ENCODE data around the gene TBRG4.

The TBRG4 gene

GRCh38 chr7:45138433-45139267 is 27.2 kb upstream of the TBRG4 start:
- H3K4me1 ChIP-seq (ENCODE audit: control insufficient read depth in 1 of 2, insufficient read depth in 1 of 2, low read depth in 1 of 2, low read length in 1 of 2) = no peaks in the 10 kb centered on the region
- no peaks in the 10 kb centered on the region for H3K27me3 ChIP-seq
- no peak overlapping the region for H3K27ac ChIP-seq
- no peak for TF ChIP-seq CTCF (IDR thresholded peaks at IDR 0.05)
- no peak overlapping the region for H3K4me3 ChIP-seq (ENCODE audit: low read depth in 1 of 2, low read length in 1 of 2)
- H3K36me3 ChIP-seq = no peaks in the 10 kb centered on the region
- H3K9me3 ChIP-seq = no peaks in the 10 kb centered on the region

- H3K36me3 ChIP-seq = no peaks in the 10 kb centered on the region
- H3K4me1 ChIP-seq (ENCODE audit: control insufficient read depth in 1 of 2, insufficient read depth in 1 of 2, low read depth in 1 of 2, low read length in 1 of 2) = no peaks in the 10 kb centered on the region
- no peak overlapping the region for H3K27ac ChIP-seq
- H3K9me3 ChIP-seq = no peaks in the 10 kb centered on the region
- H3K27me3 ChIP-seq = no peaks in the 10 kb centered on the region
- H3K4me3 ChIP-seq (ENCODE audit: low read depth in 1 of 2, low read length in 1 of 2) = no peak overlapping the region
- TF ChIP-seq CTCF (IDR thresholded peaks at IDR 0.05) = peak; percentile 88
These were observed 24.9 kb upstream of the TBRG4 start for GRCh38 chr7:45136106-45137060.

DNA sequence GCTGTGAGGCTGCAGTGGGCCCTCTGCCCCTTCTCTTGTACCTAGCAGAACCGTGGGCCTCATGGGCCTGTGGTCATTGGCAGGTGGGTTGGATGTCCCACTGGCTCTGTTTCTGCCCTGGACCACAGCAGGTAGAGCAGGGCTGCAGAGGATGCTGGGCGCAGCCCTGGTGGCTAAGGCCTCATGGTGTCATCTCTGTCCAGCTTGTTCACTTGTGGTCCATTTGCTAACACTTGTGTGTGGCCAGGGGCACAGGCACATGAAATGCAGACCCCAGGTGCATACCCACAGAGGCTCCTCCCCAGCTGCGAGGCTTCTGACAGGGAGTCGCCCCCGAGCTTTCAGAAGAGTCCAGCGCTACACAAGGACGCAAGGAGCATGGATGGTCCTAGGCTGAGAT is 22.4 kb upstream of the TBRG4 start:
- TF ChIP-seq CTCF (IDR thresholded peaks at IDR 0.05) = no peak
- Histone ChIP-seq H3K36me3 (no peaks in the 10 kb centered on the region), H3K9me3 (no peaks in the 10 kb centered on the region), H3K27me3 (no peaks in the 10 kb centered on the region), H3K4me1 (ENCODE audit: control insufficient read depth in 1 of 2, insufficient read depth in 1 of 2, low read depth in 1 of 2, low read length in 1 of 2) (no peaks in the 10 kb centered on the region), H3K4me3 (ENCODE audit: low read depth in 1 of 2, low read length in 1 of 2) (no peak overlapping the region), H3K27ac (no peak overlapping the region)

GRCh38 chr7:45133352-45133751 is 21.9 kb upstream of the TBRG4 start:
- H3K4me1 ChIP-seq (ENCODE audit: control insufficient read depth in 1 of 2, insufficient read depth in 1 of 2, low read depth in 1 of 2, low read length in 1 of 2) = no peaks in the 10 kb centered on the region
- TF ChIP-seq CTCF (IDR thresholded peaks at IDR 0.05) = no peak
- H3K4me3 ChIP-seq (ENCODE audit: low read depth in 1 of 2, low read length in 1 of 2) = no peak overlapping the region
- H3K27ac ChIP-seq = no peak overlapping the region
- H3K27me3 ChIP-seq = no peaks in the 10 kb centered on the region
- no peaks in the 10 kb centered on the region for H3K36me3 ChIP-seq
- no peaks in the 10 kb centered on the region for H3K9me3 ChIP-seq

DNA sequence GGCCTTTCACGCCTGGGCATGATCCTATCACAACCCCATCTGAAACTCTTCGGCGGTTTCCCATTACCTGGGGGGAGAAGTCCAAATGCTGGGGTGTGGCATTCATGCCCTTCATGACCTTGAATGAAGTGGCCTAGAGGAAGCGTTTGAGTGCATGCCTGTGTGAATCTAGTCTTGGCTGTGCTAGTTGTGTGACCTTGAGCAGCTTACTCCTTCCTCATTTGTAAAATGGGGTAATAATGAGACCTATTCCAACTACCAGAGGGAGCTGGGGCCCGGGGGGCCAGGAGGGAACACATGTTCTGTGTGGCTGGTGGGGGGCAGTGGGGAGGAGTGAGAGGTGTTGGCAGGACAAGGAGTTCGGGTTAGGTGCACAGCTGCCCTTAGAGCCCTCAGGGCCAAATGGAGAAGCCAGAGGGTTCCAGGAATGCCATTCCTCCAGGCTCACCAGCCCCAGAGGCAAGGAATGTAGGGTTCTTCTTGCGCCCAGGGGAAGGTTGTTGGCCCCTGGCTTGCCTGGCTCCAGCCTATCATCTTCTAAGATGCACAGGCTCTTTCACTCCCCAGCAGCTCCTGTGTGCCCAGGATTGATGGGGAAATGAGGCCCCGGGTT is 21.3 kb upstream of the TBRG4 start:
- H3K27me3 ChIP-seq = no peaks in the 10 kb centered on the region
- no peak overlapping the region for H3K27ac ChIP-seq
- H3K36me3 ChIP-seq = no peaks in the 10 kb centered on the region
- no peaks in the 10 kb centered on the region for H3K4me1 ChIP-seq (ENCODE audit: control insufficient read depth in 1 of 2, insufficient read depth in 1 of 2, low read depth in 1 of 2, low read length in 1 of 2)
- no peak for TF ChIP-seq CTCF (IDR thresholded peaks at IDR 0.05)
- H3K9me3 ChIP-seq = no peaks in the 10 kb centered on the region
- no peak overlapping the region for H3K4me3 ChIP-seq (ENCODE audit: low read depth in 1 of 2, low read length in 1 of 2)

Measured in neutrophil (primary cell).